RPMI8226 (cell line): ENCODE results near the gene BEST4.
"Not testable (repeated sequence)": the region's sequence is repeated elsewhere in the genome, so short reads cannot be mapped to it uniquely, and the experiment has no call there.

Experiments
- DNase-seq: peaks from one replicate; pipeline ENCODE4 v3.0.0-alpha.2; 2015

The BEST4 gene

DNA sequence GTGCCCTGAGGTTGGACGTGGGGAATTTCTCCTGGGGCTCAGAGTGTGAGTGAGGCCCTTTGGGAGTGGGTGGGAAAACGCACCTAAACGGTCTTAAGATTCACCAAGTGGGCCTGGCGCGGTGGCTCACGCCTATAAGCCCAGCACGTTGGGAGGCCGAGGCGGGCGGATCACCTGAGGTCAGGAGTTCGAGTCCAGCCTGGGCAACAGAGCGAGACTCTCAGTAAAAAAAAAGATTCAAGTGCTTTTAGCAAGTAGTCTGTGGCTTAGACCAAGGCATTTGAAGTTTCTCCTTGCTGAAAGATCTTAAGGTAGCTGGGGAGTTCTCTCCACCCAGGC lies 11.3 kb downstream of the BEST4 start:
- no peak for DNase-seq

DNA sequence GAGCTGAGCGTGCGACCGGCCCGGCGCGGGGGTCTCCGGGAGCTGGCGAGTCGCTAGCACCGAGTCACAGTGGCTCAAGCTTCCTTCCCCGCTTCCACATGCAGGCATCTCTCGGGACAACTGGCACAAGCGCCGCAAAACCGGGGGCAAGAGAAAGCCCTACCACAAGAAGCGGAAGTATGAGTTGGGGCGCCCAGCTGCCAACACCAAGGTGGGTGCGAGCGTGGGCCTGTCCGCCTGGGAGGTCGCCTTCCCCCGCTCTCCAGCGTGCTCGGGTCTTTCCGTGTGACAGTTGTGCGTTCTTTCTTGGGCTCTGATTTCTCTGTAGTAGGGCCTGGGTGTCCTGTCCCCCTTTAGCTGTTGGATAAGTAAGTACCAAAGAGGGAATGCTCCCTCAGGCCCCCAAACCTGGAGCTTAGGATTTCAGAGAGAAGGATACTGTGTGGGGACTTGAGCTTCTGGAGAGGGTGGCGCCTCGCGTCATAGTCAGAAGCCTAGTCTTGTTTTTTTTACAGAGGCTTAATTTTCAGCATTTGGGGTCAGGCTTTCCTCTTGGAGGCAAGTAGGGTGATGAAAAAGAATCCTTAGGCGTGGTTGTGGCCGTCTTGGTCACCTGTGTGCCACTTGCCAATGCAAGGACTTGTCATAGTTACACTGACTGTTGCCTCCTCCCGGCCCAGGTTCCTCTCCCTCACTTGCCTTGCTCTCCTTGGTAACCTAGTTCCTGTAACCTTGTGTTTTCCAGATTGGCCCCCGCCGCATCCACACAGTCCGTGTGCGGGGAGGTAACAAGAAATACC lies 11.8 kb downstream of the BEST4 start:
- peak; percentile 60 for DNase-seq

DNA sequence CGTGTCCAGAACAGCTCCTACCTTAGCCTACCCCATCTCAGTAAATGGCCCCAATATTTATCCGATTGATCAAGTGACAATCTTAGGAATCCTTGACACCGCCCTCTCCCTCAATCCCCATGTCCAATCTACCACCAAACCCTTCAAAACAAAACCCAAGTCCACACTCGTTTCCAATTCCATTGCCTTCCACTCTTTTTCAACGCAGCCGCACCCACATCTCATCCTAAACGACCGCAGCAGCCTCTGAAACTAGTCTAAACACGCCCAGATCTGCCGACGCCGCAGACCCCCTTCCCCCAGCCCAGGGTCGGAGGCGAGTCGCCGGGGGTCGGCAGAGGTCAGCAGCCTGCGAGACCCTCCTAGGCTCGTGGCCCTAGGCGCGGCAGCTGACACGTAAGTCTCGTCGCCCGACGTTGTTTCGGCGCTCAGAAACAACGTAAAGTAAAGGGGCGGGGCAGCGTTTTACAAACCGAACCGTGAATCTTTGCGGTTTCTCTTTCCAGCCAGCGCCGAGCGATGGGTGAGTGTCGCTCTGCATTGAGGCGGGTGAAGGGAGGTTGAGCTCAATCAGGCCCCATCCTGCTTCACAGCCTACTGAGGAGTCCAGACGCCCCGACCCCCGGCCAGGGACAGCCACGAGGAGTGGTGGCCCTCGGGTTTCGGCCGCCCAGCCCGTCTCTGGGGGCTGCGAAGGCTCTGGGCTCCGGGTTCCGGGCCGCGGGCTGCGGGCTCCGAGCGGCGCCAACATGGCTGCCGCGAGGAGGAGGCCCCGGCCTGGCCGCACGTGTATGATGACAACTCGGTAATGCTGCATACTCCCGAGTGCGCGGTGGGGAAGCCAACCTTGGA lies 12.7 kb downstream of the BEST4 start, which contains the start of gene RPS8:
Gene RPS8 (plus strand): TSS at position 463 of the 852 bp plus-strand sequence. CDS start 57 bp downstream, at position 520.
- peak; percentile 97 for DNase-seq

DNA sequence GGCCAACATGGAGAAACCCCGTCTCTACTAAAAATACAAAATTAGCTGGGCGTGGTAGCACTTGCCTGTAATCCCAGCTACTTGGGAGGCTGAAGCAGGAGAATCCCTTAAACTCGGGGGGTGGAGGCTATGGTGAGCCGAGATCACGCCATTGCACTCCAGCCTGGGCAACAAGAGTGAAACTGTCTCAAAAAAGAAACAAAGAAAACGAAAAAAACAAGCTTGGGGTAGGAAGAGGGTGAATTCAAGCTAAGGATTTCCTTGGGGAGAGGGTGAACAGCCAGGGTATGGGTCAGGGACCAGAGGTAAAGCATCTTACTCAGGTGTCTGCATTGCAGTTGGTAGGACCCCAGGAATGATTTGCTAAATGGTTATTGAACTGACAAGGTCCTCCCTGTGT lies 21.5 kb downstream of the BEST4 start:
- not testable (repeated sequence) for DNase-seq

DNA sequence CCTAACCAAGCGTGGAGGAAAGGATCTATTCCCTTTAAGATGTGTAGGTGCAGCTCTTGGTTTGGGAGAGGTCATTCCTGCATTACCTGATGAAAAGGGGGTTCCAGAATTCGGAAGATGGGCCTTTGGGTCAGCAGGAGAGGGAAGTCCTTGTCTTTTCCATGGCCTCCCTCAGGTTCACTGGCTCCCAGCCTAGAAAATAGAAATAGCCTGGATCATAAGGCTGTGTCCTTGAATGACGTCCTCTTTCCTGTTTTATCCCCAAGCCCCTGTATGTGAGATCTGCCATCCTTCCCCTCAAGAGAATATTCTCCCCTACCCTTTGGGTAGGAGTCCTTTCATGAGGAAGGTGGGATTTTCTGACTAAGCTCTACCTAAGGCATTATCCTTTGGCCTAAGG lies 27.1 kb downstream of the BEST4 start:
- no peak for DNase-seq

DNA sequence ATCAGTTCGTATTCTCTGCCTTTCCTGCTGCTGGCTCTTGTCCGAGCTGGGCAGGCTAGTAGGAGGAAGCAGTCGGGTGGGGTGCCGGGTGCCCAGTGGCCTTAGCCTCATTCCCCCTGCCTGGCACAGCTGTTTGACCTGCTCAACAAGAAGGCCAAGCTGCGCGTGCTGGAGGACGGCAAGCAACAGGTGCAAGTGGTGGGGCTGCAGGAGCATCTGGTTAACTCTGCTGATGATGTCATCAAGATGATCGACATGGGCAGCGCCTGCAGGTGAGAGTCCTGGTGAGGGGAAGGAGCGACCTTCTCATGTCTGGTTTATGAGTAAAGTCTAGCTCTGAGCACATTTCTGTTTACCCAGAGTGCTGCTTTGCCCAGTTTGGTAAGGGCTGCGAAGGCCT lies 28.9 kb downstream of the BEST4 start:
- no peak for DNase-seq

DNA sequence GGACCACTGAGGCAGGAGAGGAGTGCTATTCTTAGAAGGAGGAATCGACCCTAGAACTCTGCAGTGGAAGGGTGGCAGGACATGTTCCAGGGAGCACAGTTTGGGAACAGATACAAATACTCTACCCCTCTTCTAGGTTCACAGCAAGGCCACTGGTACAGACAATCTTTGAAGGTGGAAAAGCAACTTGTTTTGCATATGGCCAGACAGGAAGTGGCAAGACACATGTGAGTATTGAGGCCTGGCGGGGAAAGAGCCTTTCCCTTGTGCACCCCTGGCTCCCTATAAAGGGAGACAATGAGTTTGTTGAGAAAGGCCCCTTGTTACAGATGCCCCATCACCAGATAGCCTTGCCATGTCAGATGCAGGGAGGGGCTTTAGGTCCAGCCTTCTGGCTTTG lies 30.6 kb downstream of the BEST4 start:
- no peak for DNase-seq

DNA sequence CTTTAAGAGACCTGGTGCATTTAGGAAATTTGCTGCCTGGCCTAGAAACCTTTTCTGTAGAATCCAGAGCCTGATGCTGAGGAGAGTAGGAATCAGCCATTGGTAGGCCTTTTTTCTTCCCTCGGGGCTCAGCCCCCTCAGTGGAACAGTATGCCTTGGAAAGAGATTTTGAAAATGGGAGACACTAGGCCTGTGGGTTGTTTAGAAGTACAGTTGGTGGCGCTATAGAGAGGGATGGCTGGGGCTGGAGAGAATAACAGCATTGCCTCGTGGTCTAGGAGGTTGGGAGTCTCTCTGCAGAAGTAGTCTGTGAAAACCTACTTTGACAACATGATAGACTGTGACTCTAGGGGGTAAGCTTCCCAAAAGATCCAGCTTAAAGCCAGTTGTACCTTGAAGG lies 40.1 kb downstream of the BEST4 start:
- no peak for DNase-seq

DNA sequence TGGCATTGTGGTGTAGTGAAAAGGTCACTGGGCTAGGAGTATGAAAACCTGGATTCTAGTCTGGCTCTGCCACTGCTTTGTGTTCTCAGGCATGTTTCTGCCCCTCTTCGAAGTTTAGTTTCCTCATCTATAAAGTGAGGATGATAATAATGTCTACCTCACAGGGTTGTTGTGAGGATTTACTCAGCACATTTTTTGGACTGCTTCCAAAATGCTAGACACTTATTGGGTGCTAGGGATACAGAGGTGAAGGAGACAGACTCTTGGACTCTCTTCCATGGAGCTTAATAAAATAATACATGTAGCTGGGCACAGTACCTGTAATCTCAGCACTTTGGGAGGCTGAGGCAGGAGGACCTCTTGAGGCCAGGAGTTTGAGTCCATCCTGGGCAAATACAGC lies 44.8 kb downstream of the BEST4 start:
- no peak for DNase-seq

DNA sequence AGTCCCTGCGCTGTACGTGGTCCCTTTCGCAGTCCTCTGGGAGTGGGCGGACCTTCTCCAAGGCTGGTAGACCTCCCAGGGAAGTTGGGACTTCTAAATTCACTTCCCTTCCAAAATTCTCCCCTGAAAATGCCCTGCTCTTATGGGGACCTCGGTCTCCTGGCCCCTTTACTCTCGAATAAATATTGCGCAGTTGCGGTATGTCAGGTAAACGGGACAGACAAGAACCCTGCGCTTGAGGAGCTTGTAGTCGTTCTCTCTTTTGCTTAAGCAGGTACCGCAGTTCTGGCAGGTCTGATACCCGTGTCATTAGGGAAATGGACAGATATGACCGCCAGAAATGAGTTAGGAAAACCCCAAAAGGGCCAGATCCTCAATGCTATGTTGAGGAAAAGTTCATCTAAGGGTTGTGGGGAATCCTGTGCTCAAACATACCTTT lies 47.8 kb downstream of the BEST4 start:
- peak; percentile 28 for DNase-seq

DNA sequence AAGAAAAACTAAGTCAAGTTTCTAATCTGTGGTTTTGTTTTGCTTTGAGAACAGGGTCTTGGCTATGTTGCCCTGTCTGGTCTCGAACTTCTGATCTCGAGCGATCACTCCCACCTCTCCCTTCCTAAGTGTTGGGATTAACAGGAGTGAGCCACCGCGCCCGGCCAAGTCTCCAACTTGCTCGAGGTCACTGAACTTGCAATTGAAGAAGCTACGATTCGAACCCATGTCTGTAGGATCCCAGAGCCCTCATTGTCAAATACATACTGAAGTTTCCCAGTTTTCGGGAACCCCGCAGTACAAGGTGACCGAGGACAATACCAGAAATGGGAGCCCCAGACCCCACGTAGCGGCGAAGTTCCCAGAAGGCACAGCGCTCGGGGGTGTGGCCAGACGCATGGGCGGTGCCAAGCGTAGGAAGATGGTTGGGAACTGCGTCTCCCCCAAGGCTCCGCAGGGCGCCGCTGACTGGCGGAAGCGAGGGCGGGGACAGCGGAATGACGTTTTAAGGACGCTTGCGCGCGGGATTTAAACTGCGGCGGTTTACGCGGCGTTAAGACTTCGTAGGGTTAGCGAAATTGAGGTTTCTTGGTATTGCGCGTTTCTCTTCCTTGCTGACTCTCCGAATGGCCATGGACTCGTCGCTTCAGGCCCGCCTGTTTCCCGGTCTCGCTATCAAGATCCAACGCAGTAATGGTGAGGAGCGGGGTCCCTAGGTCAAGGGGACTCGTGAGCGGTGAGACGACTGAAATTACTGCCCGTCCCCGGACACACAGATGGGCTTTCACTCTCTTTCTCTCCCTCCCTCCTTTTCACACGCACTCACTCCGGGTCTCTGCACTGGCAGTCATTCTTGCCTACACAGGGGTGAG lies 48.4 kb downstream of the BEST4 start, which contains the start of gene KIF2C:
Gene KIF2C (plus strand): TSS at position 531 of the 872 bp plus-strand sequence. CDS start 96 bp downstream, at position 627.
- peak; percentile 99 for DNase-seq

DNA sequence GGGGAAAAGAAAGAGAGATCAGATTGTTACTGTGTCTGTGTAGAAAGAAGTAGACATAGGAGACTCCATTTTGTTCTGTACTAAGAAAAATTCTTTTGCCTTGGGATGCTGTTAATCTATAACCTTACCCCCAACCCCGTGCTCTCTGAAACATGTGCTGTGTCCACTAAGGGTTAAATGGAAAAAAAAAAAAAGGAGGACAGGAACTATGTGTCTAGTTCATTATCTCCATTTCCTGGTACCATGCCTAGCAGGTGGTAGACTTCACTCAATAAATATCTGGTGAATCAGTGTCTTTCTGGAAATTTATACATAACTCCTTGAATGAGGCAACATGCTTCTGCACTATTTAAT lies 49.0 kb downstream of the BEST4 start:
- not testable (repeated sequence) for DNase-seq

DNA sequence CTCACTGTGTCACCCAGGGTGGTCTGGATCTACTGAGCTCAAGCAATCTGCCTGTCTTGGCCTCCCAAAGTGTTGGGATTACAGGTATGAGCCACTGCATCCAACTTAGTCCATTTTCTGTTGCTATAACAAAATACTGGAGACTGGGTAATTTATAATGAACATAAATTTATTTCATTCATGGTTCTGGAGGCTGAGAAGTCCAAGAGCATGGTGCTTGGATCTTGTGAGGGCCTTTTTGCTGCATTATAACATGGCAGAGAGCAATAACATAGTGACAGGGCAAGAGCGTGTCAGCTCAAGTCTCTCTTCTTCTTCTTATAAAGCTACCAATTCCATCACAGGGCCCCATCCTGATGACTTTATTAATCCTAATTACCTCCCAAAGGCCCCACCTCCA lies 52.0 kb downstream of the BEST4 start:
- DNase-seq: no peak

DNA sequence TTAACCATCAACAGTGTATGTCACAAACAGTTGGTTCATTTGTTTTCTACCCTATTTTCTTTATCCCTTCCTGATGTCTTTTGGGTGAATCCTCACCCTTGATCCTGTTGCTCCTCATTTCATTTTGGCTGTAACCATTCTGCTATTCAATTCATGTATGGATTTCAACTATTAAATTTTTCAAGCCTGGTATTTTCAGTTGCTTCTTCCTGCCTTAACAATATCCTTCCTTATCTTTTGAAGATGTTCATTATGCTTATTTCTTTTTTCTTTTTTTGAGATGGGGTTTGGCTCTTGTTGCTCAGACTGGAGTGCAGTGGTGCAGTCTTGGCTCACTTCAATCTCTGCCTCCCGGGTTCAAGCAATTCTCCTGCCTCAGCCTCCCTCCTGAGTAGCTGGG lies 54.2 kb downstream of the BEST4 start:
- no peak for DNase-seq
